ENCODE measurements around the gene SCFD2. TPM values are rescaled to one million over a fixed set of nuclear protein-coding genes. Genes with fewer than 3 reads are reported as not detected.
"Not testable (repeated sequence)": the region's sequence is repeated elsewhere in the genome, so short reads cannot be mapped to it uniquely, and the experiment has no call there.

The SCFD2 gene
- total RNA-seq, 1 experiment from 2014 or later: 12.4 TPM

GRCh38 chr4:53227451-53227850, 138.4 kb downstream of the SCFD2 start (continued):
- TF ChIP-seq, protein P1, sequence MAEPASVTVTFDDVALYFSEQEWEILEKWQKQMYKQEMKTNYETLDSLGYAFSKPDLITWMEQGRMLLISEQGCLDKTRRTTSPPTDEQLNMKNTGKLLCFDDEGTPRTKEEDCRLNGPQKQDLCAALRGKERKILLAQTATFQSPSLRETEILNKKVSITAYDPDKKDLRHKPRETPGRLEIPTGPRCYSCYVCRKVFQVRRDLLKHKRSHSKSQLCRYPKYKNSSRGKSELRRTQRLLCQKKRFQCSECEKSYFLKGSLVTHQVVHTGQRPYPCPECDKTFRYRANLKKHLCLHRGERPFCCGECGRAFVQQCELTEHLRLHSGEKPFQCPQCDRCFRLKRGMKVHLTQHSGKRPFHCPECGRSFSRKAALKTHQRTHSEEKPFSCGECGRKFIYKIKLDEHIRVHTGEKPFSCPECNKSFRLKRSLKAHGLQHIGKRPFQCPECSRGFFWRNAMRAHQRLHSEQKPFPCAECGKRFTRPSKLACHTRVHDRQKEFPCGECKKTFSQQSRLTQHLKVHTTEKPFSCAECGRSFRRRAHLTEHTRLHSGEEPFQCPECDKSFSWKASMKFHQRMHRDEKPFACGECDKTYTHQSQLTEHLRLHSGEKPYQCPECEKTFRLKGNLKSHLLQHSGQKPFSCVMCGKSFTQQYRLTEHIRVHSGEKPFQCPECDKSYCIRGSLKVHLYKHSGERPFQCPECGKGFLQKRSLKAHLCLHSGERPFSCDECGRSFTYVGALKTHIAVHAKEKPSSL (CRISPR knock-in tag; conservative IDR thresholded peaks at IDR 0.05): no peak
- TF ChIP-seq JAZF1 (CRISPR knock-in tag; IDR thresholded peaks at IDR 0.05) (no peak), GABPB1 (CRISPR knock-in tag; IDR thresholded peaks at IDR 0.05) (no peak), ZNF317 (CRISPR knock-in tag; IDR thresholded peaks at IDR 0.05; ENCODE audit: borderline replicate concordance, low read depth) (no peak), TCF7 (CRISPR knock-in tag; IDR thresholded peaks at IDR 0.05; ENCODE audit: low read depth) (no peak), CREB1 (CRISPR knock-in tag; IDR thresholded peaks at IDR 0.05) (no peak)
- TF ChIP-seq, protein P2, sequence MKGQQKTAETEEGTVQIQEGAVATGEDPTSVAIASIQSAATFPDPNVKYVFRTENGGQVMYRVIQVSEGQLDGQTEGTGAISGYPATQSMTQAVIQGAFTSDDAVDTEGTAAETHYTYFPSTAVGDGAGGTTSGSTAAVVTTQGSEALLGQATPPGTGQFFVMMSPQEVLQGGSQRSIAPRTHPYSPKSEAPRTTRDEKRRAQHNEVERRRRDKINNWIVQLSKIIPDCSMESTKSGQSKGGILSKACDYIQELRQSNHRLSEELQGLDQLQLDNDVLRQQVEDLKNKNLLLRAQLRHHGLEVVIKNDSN (CRISPR knock-in tag; IDR thresholded peaks at IDR 0.05): no peak

- H3K27me3 Mint-ChIP-seq (ENCODE audit: low read depth): no peaks in the 10 kb centered on the region
- H3K4me1 Mint-ChIP-seq: no peaks in the 10 kb centered on the region
- POLR2A ChIA-PET: no interaction called here
- H3K27ac Mint-ChIP-seq: no peak overlapping the region
- no peak for DNase-seq (ENCODE audit: low spot score)
- CTCF ChIA-PET: no interaction called here
- peaks cover 13% of the 10 kb centered on the region for H3K36me3 Mint-ChIP-seq
- TF ChIP-seq SOX15 (CRISPR knock-in tag; IDR thresholded peaks at IDR 0.05) (no peak), ESRRA (CRISPR knock-in tag; IDR thresholded peaks at IDR 0.05; ENCODE audit: borderline replicate concordance) (no peak)
- TF ChIP-seq, protein P3, sequence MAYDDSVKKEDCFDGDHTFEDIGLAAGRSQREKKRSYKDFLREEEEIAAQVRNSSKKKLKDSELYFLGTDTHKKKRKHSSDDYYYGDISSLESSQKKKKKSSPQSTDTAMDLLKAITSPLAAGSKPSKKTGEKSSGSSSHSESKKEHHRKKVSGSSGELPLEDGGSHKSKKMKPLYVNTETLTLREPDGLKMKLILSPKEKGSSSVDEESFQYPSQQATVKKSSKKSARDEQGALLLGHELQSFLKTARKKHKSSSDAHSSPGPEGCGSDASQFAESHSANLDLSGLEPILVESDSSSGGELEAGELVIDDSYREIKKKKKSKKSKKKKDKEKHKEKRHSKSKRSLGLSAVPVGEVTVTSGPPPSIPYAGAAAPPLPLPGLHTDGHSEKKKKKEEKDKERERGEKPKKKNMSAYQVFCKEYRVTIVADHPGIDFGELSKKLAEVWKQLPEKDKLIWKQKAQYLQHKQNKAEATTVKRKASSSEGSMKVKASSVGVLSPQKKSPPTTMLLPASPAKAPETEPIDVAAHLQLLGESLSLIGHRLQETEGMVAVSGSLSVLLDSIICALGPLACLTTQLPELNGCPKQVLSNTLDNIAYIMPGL (CRISPR knock-in tag; IDR thresholded peaks at IDR 0.05): no peak
- peaks cover 27% of the 10 kb centered on the region for H3K9me3 Mint-ChIP-seq
- no peak overlapping the region for H3K4me3 Mint-ChIP-seq
- no peak for ATAC-seq
Observed at GRCh38 chr4:53221832-53222480, 143.9 kb downstream of the SCFD2 start.

GRCh38 chr4:53219148-53219547, 146.7 kb downstream of the SCFD2 start:
- H3K4me1 Mint-ChIP-seq; CTCF ChIA-PET; POLR2A ChIA-PET; H3K27me3 Mint-ChIP-seq (ENCODE audit: low read depth); H3K4me3 Mint-ChIP-seq; H3K27ac Mint-ChIP-seq; ATAC-seq; DNase-seq (ENCODE audit: low spot score): not testable (repeated sequence)
- H3K36me3 Mint-ChIP-seq: peaks cover 13% of the 10 kb centered on the region
- peaks cover 44% of the 10 kb centered on the region for H3K9me3 Mint-ChIP-seq

- Mint-ChIP-seq H3K27me3 (ENCODE audit: low read depth) (no peaks in the 10 kb centered on the region), H3K9me3 (peaks cover under 1% of the 10 kb centered on the region; the same call in 1 of the 2 replicates), H3K4me1 (peaks cover 10% of the 10 kb centered on the region), H3K4me3 (no peak overlapping the region), H3K27ac (no peak overlapping the region), H3K36me3 (no peaks in the 10 kb centered on the region)
- ATAC-seq: peak; percentile 43; the same call in 1 of the 2 replicates
- CTCF ChIA-PET: interaction anchor here (0.9 kb wide), 1 partner anchor 9 kb away, joined by 5 read pairs; no protein-coding TSS in a partner anchor
- no peak for DNase-seq (ENCODE audit: low spot score)
- POLR2A ChIA-PET: no interaction called here
- TF ChIP-seq GABPB1 (CRISPR knock-in tag; IDR thresholded peaks at IDR 0.05) (no peak), CBFB (CRISPR knock-in tag; IDR thresholded peaks at IDR 0.05; ENCODE audit: low read depth) (no peak), ZNF317 (CRISPR knock-in tag; IDR thresholded peaks at IDR 0.05; ENCODE audit: borderline replicate concordance, low read depth) (no peak), ELF4 (CRISPR knock-in tag; IDR thresholded peaks at IDR 0.05; ENCODE audit: low read depth) (no peak), JAZF1 (CRISPR knock-in tag; IDR thresholded peaks at IDR 0.05) (no peak), CDX4 (CRISPR knock-in tag; IDR thresholded peaks at IDR 0.05; ENCODE audit: borderline replicate concordance) (no peak), JUN (CRISPR knock-in tag; IDR thresholded peaks at IDR 0.05) (no peak), ATF6 (CRISPR knock-in tag; IDR thresholded peaks at IDR 0.05) (no peak), SMAD4 (CRISPR knock-in tag; IDR thresholded peaks at IDR 0.05) (no peak), FOXJ3 (CRISPR knock-in tag; IDR thresholded peaks at IDR 0.05; ENCODE audit: borderline replicate concordance) (no peak), ZNF263 (CRISPR knock-in tag; IDR thresholded peaks at IDR 0.05; ENCODE audit: low read depth) (no peak), FOXK1 (CRISPR knock-in tag; IDR thresholded peaks at IDR 0.05) (no peak)
- TF ChIP-seq, protein P4, sequence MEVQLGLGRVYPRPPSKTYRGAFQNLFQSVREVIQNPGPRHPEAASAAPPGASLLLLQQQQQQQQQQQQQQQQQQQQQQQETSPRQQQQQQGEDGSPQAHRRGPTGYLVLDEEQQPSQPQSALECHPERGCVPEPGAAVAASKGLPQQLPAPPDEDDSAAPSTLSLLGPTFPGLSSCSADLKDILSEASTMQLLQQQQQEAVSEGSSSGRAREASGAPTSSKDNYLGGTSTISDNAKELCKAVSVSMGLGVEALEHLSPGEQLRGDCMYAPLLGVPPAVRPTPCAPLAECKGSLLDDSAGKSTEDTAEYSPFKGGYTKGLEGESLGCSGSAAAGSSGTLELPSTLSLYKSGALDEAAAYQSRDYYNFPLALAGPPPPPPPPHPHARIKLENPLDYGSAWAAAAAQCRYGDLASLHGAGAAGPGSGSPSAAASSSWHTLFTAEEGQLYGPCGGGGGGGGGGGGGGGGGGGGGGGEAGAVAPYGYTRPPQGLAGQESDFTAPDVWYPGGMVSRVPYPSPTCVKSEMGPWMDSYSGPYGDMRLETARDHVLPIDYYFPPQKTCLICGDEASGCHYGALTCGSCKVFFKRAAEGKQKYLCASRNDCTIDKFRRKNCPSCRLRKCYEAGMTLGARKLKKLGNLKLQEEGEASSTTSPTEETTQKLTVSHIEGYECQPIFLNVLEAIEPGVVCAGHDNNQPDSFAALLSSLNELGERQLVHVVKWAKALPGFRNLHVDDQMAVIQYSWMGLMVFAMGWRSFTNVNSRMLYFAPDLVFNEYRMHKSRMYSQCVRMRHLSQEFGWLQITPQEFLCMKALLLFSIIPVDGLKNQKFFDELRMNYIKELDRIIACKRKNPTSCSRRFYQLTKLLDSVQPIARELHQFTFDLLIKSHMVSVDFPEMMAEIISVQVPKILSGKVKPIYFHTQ (CRISPR knock-in tag; IDR thresholded peaks at IDR 0.05): no peak
Observed at GRCh38 chr4:53208753-53209152, 157.1 kb downstream of the SCFD2 start.

Data from WTC11 (cell line).